ENCODE results near the gene GPD1L.
"Not testable (repeated sequence)": the region's sequence is repeated elsewhere in the genome, so short reads cannot be mapped to it uniquely, and the experiment has no call there.

GPD1L gene

GRCh38 chr3:32106929-32107362, 526 bp downstream of the GPD1L start:
- no peak for DNase-seq

GRCh38 chr3:32108224-32108623, 1.8 kb downstream of the GPD1L start:
- not testable (repeated sequence) for DNase-seq

GRCh38 chr3:32109256-32109655, 2.8 kb downstream of the GPD1L start:
- DNase-seq = no peak

- no peak for DNase-seq
These were observed 3.9 kb downstream of the GPD1L start for GRCh38 chr3:32110233-32110760.

GRCh38 chr3:32111560-32111959, 5.1 kb downstream of the GPD1L start:
- DNase-seq = no peak

GRCh38 chr3:32113566-32113965, 7.1 kb downstream of the GPD1L start:
- DNase-seq = peak; percentile 19

DNA sequence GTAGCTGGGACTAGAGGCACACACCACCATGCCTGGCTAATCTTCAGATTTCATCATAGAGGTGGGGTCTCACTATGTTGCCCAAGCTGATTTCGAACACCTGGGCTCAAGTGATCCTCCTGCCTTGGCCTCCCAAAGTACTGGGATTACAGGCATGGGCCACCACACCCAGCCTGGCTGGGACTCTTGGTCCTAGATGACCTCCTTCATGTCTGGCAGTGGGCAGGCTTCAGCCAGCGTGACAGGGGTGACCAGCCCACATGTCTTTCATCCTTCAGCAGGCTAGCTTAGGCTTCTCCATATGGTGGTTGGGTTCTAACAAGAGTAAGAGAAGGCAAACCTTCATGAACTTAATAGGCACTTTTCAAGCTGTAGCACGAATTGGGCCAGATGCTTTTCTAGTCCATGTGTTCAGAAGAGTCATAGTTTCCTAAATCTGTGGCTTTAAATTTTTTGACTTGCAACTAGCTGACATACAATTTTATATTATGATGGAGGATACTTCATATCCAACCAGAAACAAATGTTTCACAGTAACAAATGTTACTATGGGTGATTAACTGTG, 7.6 kb downstream of the GPD1L start:
- peak; percentile 30 for DNase-seq

DNA sequence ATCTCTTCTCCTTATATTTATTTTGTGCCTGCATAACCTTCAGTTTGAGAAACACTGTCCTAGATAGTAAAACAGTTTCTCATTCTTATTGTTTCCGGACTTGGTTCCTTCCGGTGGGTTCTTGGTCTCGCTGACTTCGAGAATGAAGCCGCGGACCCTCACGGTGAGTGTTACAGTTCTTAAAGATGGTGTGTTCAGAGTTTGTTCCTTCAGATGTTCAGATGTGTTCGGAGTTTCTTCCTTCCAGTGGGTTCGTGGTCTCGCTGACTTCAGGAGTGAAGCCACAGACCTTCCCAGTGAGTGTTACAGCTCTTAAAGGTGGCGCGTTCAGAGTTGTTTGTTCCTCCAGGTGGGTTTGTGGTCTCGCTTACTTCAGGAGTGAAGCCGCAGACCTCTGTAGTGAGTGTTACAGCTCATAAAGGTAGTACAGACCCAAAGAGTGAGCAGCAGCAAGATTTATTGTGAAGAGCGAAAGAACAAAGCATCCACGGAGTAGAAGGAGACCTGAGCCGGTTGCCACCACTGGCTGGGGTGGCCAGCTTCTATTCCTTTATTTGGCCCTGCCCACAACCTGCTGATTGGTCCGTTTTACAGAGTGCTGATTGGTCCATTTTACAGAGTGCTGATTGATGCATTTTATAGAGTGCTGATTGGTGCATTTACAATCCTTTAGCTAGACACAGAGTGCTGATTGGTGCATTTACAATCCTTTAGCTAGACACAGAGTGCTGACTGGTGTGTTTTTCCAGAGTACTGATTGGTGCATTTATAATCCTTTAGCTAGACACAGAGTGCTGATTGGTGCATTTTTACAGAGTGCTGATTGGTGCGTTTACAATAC, 8.3 kb downstream of the GPD1L start:
- peak; percentile 84 for DNase-seq

DNA sequence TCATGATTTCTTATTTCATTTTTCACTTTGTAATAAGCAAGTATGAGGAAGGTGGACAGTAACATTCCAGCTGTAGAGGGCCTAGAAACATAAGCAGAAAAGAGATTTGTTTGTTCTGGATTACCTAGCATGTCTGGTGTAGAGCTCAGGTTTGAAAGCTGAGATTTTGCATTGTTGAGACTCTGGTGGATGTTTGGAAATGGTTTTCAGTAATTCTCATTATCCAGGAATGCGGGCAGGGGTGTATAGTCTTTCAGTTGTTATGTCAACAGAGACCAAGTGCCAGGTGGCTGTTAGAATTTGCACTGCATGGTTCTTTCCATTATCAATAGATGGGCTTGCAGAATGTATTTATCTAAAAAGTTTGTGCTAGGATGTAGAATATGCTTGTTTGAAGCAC, 10.9 kb downstream of the GPD1L start:
- DNase-seq = no peak

- no peak for DNase-seq
These were observed 11.8 kb downstream of the GPD1L start for GRCh38 chr3:32118215-32118614.

DNA sequence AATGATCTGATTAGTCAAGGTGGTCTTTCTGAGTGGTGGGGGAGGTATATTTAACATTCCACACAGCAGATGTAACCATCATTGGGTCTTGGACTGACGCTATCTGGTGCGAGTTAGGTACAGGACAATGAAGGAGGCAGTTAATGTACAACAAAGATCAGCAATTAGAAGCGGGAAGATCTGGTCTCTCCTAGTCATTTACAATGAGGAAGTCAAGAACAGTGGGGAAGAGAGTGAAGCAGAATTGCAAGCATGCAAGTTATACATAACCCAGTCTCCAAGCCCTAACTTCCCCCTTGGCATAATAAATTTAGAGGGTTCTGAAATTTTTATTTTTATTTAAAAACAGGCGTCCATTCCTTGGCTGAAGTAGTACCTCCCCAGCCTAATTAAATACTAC, 14.1 kb downstream of the GPD1L start:
- no peak for DNase-seq

DNA sequence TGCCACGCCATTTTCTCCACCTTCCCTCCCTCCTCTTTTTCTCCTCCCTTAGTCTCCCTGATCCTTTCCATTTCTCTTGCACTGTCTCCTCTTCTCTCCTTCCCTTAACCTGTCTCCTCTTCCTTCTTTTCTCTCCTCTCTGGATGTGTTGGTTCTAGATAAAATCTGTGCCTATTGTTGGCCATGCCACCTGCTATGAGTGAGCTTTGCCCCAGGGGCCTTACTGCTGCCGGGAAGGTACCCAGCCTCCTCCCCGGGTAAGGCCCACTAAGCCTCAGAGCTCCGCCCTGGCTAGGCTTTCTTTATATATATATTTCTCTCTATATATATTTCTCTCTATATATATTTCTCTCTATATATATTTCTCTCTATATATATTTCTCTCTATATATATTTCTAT, 14.7 kb downstream of the GPD1L start:
- no peak for DNase-seq

DNA sequence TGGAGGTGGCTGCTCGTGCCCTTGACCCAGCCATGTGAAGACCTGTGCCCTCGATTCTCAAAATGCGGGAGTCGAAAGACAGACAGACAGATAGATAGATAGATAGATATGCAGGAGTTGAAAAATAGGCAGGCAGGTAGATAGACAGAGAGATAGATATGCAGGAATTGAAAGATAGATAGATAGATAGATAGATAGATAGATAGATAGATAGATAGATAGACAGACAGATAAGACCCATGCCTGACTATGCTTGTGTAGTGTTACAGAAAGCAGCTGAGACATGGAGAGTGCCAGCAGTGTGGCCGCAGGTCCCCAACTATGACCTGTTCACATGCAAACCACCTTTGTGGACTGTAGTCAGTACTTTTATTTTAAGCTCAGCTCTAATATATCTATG, 17.2 kb downstream of the GPD1L start:
- no peak for DNase-seq

- DNase-seq = no peak
These were observed 18.6 kb downstream of the GPD1L start for GRCh38 chr3:32125012-32125411.

DNA sequence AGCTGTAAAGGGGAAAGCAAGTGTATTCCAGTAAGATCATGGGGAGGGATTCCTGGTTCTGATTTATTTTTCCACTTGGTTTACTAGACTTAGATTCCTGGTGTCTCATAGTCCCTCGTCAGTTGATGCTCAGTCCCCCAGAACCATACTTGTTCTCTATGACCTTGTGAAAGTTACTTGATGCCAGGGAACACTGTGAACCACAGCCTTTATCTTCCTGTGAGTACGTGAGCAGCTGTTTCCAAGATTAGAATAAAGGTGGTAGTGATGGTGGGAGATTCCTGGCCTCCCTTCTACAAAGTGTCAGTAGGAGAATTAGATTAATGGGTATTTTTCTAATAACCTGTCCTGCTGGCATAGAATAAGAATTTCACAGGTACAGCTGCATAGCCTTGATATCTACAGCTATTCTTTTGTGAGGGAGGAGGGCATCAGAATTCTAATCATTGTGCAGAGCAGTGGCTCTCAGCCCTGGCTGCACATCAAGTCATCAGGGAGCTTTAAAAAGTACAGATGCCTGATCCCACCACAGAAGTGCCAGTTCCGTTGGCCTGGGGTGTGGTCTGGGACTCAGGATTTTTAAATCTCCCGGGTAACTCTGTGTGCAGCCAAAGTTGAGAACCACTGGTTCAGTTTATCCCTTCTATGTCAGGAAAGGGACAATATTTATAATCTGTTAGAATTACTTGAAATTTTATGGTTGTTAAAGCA, 20.0 kb downstream of the GPD1L start:
- DNase-seq = no peak

- DNase-seq = no peak
These were observed 20.9 kb downstream of the GPD1L start for GRCh38 chr3:32127219-32127826.

DNA sequence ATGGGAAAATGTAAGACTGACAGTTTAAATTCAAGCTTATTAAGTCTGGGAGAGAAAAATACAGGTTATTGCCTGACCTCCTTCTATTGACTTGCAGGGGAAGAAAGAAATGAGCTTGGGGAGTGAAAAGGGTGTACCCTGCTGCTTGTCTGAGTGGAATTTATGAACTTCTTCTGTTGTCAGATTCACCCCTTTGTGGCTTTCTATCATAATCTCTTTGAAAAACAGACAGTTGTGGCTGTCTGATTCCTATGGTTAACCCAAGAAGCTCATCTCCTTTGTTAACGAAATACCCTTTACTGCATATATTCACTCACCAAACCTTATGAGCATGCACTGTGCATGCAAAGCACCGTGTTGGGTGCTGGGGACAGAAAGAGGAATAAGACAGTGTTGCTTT, 22.5 kb downstream of the GPD1L start:
- DNase-seq = no peak

DNA sequence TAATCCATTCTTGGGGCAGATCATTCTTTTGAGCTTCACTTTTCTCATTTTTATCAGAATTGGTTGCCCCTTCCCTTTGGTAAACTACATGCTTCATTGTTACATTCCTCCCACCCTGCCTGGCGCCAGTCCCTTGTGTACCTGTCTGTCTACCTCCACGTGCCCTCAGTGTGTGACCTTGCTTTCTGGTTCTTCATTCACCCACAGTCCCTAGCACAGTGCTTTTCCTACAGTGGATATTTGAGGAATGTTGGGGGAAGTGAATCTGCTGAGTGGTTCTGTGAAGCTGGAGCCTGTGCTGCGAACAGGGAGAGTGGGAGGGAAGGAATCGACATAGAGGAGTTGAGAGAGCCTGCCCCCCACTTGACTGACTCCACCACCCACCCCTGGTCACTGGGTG, 23.4 kb downstream of the GPD1L start:
- DNase-seq = no peak

DNA sequence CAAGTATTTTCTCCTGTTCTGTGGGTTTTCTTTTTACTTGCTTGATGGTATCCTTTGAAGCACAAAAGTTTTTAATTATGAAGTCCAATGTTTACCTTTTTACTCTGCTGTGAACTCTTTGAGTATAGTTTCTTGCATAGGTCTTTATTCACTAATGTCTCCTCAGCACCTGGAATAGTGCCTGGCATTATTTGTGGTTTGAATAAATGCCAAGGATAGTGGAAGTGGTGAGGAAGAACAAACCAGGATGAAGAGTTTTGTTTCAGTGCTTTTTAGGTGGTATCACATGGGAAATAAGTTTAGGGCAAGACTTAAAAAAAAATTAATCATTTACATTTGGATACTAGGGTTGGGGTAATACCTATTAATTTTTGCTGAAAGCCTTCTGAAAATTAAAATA, 25.7 kb downstream of the GPD1L start:
- DNase-seq = no peak

DNA sequence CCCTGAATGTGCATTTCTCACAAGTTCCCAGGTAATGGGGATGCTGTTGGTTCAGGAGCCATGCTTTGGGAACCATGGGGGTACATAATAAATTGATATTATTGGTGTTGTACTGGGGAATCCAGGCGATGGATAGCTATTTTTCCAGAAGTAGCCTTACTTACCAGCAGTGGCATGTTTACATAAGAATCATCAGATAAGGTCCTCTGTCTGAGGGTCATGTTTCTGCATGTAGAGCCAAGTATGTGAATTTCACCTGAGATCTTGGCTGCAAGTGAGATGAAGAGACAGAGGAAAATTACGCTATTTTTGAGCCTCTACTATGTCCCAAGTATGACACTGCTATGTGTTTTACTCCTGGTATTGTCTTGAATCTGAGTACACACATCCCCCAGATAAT, 26.3 kb downstream of the GPD1L start:
- DNase-seq = no peak

GRCh38 chr3:32136703-32137102, 30.3 kb downstream of the GPD1L start:
- DNase-seq = no peak

DNA sequence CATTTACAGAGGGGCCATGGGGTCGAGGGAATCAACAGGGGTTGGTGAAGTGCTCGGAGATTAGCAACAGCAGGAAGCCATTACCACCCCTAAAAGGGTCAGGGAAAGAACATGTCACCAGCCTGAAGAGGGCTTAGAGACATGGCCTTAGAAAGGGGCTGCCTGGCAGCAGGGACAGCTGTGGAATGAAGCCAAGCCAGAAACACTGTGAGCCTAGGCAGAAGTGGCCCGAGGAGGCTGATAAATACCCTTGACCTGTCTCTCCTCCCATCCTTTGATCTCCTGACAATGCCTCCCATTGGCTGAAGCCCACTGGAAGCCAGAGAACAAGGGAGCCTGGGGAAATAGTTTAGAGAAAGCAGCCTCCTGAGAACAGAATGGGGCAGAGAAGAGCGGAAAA, 31.4 kb downstream of the GPD1L start:
- DNase-seq = no peak

DNA sequence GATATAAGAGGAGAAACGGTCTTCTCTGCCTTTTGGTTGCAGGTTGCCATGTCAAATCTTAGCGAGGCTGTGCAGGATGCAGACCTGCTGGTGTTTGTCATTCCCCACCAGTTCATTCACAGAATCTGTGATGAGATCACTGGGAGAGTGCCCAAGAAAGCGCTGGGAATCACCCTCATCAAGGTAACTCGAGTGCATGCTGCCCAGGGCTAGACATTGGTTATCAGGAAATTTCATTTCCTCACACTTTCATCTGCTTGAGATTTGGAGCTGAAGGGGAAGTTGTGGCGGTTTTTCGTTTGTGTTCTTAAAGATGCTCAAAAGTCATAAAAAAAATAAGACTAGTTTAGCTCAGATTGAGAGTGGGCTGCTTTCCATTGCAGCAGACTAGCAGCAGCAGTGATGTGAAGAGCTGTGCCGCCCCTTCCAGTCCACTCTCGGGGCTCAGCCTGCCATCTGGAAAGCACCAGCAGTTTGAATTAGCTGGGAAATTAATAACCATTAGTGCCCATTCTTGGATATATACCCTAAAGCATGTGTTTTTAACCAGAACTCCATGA, 32.2 kb downstream of the GPD1L start:
- no peak for DNase-seq
